Measurements from ENCODE around the gene RALGAPA1. TPM values are rescaled to one million over a fixed set of nuclear protein-coding genes. Genes with fewer than 3 reads are reported as not detected.

Gene RALGAPA1
- total RNA-seq, 2 experiments from 2014 or later = 24.0 to 26.8 TPM

DNA sequence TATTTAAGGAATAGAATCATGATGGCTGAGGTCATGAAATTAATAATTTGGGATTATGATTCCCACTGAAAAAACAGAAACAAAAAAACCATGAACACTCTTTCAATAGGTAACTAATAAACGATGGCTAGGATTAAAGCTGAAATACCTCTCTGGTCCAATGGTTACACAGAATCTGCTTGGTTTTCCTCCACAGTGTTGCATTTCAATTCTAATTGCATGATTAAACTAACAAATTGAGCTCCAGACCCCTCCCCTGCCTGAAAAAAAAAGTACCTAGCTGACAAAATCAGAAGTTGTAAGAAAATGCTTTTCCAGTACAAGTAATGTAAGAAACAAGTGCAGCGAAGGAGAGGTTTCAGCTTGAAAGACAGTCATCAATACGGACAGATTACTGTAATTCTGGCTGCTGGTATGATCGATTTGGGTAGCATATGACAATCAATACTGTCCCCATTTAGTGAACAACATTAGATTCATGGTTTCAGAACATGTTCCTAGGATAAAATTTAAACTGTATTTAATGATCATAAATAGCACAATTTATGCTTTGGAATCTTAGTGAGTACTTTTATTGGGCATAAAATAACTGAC, 243.1 kb downstream of the RALGAPA1 start:
- ChIA-PET POLR2A (interaction anchor here (0.7 kb wide), 1 partner anchor 21 kb away, joined by 12 read pairs; no protein-coding TSS in a partner anchor), CTCF (interaction anchor here (0.6 kb wide), 1 partner anchor 65 kb away, joined by 5 read pairs; no protein-coding TSS in a partner anchor)

DNA sequence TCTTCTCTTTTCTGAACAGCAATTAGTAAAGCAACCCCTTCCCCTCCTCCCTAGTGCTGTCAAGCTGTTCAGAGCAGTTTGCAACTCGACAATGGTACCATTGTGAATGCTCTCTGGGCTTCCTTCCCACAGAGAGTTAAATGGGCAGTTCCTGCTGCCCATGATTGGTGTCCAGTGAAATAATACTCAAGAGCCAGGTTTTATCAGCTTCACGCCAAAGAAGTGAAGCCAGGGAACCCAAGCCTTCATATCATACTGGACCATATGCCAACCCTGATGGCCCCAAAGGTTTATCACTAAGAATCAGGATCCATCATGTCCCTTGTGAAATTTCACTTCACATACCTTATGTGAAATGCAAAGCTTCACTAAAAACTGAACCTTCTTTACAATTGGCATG, 250.4 kb downstream of the RALGAPA1 start:
- ChIA-PET POLR2A (no interaction called here), CTCF (no interaction called here)

DNA sequence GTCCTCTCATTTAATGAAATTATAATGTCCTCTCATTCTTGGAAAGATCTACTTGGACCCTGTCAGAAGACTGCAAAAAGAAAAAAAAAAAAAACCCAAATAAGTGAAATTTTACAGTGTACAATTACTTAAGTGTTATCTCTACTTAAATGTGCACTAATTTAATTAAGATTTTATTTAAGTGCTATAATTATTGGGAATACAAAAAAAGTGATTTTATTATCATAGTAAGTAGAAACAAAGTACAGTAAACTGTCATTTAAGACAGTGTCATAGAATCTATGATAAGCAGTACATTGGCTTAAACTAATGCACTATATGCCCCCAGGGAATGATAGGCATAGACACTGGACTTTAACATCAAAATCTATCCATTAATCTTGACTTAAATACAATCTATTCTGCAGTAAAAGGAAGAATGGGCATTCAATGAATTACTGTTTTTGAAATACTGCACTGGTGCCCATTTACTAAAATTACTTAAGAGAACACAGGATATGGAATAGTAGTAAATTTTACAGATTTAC, 251.8 kb downstream of the RALGAPA1 start:
- POLR2A ChIA-PET = no interaction called here
- CTCF ChIA-PET = no interaction called here

DNA sequence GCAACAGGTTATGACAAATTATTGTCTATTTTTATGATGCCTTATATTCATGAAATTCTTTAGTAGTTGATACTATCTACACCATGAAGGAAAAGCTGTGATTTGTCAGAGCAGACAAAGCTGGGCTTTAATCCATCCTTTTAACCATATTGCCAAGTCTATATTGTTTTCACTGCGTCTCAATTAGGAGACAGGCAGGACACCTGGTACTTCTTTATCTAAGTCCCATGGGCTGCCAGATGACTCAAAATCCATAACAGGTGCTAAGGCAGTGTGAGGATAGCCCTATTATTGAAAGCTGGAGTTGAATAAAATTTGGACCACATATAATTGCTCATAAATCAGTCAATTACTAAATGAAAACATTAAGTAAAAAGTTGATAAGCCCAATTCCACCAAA, 252.5 kb downstream of the RALGAPA1 start:
- ChIA-PET CTCF (no interaction called here), POLR2A (no interaction called here)

DNA sequence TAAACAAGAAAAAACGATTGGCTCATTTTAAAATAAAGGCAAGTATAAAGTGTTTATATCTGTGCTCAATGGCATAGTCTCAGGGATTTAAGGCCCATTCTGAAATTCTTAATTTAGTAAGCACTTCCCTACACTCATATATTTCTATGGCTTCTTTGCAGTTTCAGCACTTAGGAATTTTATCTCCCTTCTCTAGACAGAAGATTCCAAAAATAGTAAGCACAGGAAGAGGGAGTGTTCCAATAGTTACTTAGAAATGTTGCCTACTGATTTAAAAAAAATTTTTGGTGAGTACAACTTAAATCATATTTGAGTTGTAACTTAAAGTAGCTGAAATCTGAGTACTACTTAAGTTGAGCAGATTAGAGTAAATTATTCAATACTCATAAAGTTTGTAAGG, 255.3 kb downstream of the RALGAPA1 start:
- POLR2A ChIA-PET = no interaction called here
- CTCF ChIA-PET = no interaction called here

DNA sequence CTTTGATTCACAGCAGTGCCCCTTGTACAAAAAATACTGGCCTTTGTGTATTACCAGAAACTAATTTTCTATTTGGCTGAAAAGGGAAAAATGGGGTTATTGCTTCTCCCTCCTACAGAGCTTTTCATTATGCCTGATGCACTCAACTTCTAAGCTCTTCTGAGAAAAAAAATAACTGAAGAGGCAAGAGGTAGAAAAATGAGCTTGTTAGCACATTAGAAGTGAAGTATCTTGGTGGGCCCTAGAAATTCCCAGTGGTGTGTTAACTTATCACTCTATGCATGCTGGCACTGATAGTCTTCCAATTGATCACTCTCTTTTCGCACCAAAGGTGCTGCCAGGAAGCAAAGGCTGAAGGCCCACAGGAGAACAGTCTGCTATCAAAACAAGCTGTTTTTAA, 258.0 kb downstream of the RALGAPA1 start:
- CTCF ChIA-PET = no interaction called here
- POLR2A ChIA-PET = no interaction called here

DNA sequence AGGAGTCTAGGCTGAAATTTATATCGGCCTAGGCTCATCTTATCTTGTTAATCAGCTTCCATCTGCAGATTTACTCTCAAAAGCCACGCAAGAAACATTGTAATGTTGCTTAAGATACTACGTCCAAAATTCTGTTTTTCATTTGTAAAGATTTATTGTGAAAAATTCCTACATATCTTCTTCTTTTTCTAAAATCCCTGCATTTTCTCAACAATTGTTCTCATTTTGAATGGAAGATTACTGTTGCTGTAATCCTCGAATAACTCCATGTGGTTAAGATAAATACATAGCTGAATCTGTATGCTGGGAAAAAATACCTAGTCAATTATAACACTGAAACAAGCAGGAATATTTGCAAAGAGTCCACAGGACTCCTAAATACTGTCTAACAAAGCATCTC, 259.5 kb downstream of the RALGAPA1 start:
- POLR2A ChIA-PET = no interaction called here
- CTCF ChIA-PET = no interaction called here

DNA sequence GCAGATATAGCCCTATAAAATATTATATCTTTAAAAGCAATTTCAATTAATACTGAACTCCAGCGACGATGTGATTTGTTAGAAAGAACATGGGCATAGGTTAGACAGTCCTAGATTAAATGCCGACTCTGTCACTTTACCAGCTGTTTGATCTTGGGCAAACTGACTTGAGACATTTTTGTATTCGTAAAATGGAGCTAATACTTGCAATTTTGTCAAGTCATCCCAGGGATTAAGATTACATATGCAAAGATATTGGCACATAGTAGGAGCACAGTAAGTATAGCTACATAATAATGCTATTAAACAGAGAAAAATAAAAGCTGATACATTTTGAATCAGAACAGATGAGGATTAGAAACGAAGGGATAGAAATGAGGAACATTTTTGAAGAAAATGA, 266.1 kb downstream of the RALGAPA1 start:
- CTCF ChIA-PET = interaction anchor here (0.6 to 1.2 kb wide), 2 partner anchors 105 to 428 kb away, joined by 3 read pairs; no protein-coding TSS in a partner anchor

DNA sequence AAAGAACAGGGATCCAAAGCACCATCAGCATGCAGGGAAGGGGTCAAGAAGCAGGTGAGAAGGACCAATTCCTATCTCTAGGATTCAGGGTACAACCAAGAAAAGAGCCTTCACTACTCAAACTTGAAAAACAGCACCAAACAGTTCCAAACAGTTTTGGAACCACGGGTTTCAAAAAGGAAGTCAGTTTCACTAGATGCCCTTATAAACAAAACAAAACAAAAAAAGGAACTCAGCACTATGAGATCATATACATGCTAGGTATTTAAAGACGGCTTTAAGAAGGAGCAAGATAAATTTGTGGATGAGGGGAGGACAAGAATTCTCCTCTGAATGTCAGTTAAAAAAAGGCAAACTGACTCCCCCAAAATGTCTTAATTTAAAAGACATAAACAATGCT, 269.1 kb downstream of the RALGAPA1 start:
- CTCF ChIA-PET = no interaction called here
- POLR2A ChIA-PET = no interaction called here

More for the DNA sequence above, 266.1 kb downstream of the RALGAPA1 start:
- POLR2A ChIA-PET = no interaction called here

DNA sequence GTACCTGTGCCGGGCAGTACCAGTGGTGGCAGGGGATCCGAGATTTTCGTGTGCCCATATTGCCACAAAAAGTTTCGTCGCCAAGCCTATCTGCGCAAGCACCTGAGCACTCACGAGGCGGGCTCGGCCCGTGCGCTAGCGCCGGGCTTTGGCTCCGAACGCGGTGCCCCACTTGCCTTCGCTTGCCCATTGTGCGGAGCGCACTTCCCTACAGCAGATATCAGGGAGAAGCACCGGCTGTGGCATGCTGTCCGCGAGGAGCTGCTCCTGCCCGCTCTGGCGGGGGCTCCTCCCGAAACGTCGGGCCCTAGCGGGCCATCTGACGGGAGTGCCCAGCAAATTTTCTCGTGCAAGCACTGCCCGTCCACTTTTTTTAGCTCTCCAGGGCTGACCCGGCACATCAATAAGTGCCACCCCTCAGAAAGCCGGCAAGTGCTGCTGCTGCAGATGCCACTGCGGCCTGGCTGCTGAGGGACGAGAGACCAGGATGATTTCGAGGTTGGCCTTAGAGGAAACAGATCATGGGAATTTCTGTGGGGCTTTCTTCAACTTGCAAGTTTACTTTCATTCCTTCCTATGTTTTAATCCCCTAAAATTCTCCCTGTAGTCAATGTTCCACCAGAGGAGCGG, 273.5 kb downstream of the RALGAPA1 start:
- ChIA-PET POLR2A (interaction anchor here (0.5 kb wide), 1 partner anchor 203 kb away, joined by 3 read pairs; no protein-coding TSS in a partner anchor), CTCF (no interaction called here)

DNA sequence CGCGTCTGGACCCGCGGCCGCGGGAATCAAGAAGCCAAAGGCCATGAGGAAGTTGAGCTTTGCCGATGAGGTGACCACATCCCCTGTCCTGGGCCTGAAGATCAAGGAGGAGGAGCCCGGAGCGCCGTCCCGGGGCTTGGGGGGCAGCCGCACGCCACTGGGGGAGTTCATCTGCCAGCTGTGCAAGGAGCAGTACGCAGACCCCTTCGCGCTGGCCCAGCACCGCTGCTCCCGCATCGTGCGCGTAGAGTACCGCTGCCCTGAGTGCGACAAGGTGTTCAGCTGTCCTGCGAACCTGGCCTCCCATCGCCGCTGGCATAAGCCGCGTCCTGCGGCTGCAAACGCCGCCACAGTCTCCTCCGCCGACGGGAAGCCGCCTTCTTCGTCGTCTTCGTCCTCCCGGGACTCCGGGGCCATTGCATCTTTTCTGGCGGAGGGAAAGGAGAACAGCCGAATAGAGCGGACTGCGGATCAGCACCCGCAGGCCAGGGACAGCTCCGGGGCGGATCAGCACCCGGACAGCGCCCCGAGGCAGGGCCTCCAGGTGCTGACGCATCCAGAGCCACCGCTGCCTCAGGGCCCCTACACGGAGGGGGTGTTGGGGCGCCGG, 274.1 kb downstream of the RALGAPA1 start:
- ChIA-PET CTCF (no interaction called here), POLR2A (no interaction called here)

DNA sequence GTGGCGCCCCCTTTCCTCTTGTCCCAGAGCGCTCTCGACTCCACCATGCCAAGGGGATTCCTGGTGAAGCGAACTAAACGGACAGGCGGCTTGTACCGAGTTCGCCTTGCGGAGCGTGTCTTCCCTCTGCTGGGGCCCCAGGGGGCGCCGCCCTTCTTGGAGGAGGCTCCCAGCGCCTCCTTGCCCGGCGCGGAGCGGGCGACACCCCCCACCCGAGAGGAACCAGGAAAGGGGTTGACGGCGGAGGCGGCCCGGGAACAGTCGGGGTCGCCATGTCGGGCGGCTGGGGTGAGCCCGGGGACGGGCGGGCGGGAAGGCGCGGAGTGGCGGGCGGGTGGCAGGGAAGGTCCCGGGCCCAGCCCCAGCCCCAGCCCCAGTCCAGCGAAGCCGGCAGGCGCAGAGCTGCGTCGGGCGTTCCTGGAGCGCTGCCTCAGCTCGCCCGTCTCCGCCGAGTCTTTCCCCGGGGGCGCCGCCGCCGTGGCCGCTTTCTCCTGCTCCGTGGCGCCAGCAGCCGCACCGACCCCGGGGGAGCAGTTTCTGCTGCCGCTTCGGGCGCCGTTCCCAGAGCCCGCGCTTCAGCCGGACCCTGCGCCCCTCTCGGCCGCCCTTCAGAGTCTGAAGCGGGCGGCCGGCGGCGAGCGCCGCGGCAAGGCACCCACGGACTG, 274.8 kb downstream of the RALGAPA1 start:
- CTCF ChIA-PET = no interaction called here

DNA sequence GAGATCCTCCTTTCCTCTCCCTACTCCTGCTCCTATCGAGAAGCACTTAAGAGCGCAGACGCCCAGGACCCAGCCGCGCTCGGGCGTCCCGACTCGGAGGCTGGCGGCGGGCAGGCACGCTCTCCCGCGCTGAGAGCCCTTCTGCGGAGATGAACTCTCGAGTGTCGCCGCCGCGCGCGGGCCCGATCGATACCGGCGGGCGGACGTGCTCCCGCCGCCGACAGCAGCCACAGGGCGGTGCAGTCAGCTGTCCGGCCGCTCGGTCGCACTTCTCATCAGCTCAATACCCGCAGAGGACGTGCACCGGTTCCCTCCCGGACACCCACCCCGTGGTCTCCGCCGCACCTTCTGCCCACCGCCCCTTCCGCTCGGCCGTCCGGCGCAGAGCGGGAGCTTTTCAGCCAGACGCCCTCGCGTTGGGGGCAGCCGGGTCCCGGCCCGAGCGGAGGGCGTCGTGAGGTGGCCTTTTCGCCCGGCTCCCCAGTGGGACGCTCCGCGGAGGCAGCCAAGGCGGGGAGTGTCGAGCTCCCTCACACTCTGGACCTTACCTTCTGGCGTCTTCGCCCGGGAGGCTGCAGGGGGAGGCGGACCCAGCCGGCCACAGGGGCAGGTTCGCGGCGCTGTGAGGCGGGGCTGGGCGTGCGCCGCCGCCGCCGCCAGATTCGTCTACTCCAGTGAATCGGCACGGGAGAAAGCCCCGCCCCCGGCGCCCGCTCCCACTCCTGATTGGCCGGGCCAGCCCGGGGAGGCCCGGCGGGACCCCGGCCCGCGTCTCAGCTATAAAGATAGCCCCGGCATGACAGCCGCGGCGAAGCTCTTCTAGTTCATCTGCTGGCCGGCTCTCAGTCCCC, 275.5 kb downstream of the RALGAPA1 start, which contains the start of gene INSM2:
Gene INSM2, plus strand, starts transcription at position 808 of the 851 bp plus-strand sequence. CDS start 89 bp downstream, outside the sequence.
- CTCF ChIA-PET = no interaction called here

More for the DNA sequence above, 274.8 kb downstream of the RALGAPA1 start:
- POLR2A ChIA-PET = no interaction called here

DNA sequence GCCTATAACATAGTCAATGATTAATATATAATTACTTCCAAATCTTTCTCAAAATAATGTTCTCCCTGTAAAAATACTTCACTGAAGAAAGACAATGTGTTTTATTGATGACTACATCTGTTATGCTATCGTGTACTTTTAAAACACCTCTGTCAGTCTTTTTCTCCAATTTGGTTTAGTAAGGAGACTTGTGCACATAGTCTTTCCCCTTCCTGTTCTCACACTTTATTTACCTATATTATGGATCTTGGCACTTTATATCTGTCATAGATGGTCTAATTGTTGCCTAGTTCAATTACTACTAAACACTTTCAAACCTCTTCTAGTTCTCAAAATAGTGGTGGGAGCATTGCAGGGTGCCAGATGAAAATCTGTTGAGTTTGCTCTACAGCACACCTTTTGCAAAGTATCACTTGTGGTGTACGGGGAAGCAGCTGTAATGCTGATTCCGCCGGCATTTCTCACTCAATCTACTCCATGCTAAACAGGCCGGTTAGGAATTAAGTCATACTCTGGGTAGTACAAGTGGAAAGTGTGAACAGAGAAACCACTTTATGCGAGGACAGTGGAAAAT, 276.2 kb downstream of the RALGAPA1 start:
- ChIA-PET CTCF (no interaction called here), POLR2A (no interaction called here)

More for the DNA sequence above, 275.5 kb downstream of the RALGAPA1 start, which contains the start of gene INSM2:
- POLR2A ChIA-PET = no interaction called here

DNA sequence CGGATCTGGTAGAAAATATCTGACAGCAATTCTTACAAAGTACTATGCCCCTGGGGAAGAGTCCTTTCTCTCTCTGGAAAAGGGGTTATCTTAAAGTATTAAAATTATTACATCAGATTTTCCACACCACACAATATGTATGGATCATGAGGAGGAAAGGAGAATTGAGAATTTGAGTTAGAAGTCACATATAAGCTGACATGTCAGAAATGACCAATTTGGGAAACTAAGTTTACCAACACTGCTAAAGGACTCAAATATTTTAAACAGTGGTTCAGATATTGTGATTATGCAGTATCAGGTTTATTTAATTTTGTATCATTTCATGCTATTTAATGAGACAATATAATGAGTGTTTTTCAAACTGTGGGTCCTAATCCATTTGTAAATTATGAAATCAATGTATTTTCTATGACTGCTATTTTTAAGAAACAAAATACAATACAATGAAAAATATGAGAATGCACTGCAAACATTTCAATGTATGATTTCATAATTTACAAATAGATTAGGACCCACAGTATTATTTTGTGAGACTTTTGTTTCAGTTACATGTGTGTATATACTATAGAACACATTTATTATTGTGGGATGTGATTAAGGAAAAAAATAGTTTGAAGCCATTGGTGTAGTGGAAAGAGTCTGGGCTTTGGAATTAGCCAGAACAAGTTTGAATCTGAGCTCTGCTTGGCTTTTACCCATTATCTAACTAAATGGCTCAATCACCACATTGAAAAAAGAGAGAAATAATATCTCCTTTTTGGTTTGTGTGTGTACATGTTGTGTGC, 276.9 kb downstream of the RALGAPA1 start:
- CTCF ChIA-PET = no interaction called here
- POLR2A ChIA-PET = no interaction called here

DNA sequence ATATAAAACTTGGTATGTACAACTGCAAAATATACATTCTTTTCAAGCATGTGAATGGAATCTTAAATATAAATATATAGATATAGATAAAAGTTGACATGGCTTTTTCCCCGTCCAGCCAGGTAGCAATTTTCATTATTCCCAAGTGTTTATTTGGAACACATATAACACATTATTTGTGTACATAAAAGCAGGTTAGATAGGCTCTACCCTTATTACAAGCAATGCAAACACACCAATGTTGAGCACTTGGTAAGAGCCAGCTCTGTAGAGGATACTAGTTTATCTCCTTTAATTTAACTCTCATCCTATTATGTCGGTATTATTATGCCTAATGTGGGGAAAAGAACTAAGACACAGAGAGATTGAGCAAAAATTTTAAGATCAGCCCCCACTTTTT, 282.1 kb downstream of the RALGAPA1 start:
- ChIA-PET CTCF (no interaction called here), POLR2A (no interaction called here)

DNA sequence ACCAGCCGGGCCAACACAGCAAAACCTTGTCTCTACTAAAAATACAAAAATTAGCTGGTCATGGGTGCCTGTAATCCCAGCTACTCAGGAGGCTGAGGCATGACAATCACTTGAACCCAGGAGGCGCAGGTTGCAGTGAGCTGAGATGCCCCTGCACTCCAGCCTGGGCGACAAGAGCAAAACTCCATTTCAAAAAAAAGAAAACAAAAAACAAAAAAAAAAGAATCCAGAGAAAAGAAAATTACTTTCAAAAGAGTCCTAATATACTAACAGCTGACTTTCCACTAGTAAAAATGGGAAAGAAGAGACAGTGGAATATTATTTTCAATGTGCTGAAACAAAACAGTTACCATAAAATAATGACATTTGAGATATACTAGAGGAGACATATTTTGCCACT, 283.4 kb downstream of the RALGAPA1 start:
- ChIA-PET POLR2A (no interaction called here), CTCF (no interaction called here)

DNA sequence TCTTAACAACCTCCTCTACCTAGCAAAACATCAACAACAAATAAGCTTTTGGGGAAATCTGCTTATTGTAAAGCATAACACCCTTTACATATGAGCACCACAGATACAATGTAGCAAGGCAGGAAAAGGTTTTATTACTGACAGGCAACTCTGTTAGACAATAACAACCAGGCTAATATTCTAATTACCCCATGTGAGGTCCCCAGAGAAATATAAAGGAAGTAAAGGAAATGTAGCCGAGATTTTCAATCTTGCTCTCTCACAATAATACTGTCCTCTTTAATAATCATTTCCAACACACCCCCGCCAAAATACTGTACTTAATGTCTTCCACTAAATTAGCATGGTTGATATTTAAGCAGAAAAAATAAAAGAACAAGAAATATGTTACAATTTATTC, 289.1 kb downstream of the RALGAPA1 start:
- ChIA-PET CTCF (no interaction called here), POLR2A (no interaction called here)

DNA sequence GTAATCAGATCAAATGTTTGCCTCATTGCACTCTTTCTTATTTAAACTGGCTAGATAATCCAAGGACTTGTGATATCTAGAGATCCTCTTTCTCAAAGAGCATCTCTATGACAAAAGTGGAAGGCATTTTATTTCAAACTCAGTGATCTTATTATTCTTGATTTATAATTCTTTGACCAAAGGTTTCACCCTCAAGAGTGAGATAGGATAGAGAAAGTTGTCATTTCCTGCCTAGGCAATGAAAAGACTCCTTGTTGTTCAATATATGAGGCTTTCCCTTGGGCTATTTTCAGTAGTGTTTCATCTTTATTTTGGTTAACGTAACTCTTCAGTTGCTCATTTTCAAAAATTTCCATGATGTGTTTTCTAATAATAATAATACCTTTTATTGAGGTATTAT, 293.2 kb downstream of the RALGAPA1 start:
- ChIA-PET POLR2A (no interaction called here), CTCF (no interaction called here)

Measured in activated CD8-positive, alpha-beta memory T cell treated with anti-CD3 and anti-CD28 coated beads for 36 hours (primary cell).